Right kidney (tissue), 1 donor: ENCODE measurements around the gene PDGFB.

Experiments used
- DNase-seq: peaks from one replicate; pipeline ENCODE4 v3.0.0-alpha.2; 2016

Gene PDGFB

DNA sequence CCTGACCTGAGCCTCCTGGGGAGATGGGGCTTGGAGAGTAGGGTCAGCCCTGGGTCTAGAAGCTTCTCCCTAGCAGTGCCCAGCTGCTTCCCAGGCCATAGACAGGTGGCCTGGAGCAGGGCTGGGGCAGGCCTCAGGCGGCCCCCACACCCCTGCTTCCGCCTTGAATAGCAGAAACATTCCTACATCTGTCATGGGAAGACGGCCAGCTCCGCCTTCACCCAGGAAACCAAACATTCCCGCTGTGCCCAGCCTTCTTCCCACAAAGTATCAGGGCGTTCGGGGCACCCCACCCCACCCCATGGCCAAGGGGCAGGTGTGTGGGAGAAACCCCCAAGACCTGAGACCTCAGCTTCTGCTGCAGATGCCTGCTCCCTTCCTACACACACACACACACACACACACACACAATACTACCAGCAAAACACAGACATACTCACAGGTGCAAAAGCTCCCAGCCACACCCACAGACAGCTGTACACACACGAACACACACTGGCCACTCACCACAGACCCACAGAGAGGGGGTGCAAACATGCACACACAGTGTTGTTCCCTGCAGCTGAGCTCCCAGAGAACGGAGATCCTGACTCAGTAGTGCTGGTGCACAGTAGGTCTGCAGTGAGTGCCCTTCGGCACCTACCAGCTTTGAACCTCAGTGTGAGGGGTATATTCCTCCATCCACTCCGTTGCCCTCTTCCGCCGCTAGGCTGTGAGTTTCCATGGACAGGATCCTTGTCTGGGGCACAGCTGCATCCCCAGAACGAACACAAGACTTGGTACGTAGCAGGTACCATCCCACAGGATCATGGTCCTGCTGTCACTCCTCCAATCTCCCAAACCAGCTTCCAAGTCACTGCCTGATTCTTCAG lies 37.4 kb downstream of the PDGFB start:
- no peak for DNase-seq

DNA sequence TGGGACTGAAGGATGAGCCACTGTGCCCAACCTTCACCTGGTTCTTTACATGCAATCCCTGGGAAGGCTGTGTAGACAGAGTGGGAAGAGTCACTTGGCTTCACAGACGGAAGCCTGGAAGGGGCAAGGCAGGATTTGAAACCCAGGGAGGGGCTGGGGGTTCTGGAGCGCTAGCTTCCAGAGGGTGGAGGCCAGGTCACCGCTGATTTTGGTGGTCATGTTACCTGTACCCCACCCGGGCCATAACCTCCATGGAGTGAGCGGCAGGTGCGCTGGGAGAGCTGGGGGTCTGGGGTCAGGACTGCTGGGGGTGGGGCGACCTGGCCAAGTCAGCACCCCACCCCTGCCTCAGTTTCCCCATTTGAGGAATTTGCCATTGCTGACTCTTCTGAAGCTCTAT lies 38.3 kb downstream of the PDGFB start:
- DNase-seq, result no peak

DNA sequence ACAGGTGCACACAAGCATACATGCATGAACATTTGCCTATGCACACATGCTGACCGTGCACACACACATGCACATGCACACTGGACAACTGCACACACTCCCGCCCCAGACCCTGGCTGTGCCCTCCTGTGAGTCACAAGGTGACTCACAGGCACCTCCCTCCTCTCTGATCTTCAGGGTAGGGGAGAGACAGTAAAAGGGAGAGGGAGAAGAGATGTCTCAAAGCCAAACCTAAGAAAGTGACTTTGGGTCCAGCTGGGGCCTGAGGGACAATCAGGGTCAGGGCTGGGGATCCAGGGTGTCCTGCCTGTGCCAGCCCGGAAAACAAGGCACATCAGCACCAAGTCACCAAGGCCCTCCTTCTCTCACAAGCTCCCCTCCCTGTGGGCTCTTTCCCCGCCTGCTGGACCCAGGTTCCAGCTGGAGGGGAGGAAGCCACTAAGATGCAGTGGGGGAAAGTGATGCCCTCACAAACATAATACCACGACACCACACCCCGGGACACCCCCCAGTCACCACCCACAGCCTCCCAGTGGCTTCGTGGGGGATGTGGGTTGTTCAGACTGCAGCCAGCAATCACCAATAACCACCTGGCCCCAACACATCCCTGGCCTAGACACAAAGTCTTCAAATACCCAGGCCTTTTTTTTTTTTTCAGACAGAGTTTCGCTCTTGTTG lies 39.3 kb downstream of the PDGFB start:
- no peak for DNase-seq

DNA sequence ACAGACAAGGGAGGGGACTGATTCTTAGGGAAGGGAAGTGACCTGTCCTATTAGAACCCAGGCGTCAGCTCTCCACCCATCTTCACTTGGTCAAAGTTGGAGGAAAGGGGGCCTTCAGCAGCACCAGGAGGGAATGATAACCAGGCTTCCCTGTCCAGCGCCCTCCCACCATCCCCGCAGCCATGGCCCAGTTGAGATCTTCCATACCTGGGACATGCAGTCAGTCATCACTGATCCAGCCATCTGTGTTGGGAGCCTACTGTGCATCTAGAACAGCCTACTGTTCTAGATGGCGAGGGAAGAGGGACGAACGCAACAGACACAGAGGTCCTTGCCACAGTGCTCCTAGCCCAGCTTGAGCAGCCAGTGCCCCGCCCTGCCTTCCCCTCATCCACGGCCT lies 40.6 kb downstream of the PDGFB start:
- no peak for DNase-seq

DNA sequence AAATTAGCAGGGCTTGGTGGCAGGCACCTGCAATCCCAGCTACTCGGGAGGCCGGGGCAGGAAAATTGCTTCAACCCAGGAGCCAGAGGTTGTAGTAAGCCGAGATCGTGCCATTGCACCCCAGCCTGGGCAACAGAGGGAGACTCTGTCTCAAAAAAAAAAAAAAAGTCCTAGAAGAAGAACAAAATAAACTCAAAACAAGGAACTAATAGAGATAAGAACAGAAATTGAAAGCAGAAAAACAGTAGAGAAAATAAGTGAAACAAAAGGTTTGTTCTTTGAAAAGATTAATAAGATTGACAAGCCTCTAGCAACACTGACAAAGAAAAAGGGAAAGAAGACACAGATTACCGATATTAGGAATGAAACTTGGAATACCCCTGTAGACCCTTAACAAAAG lies 47.2 kb downstream of the PDGFB start:
- DNase-seq, result no peak

DNA sequence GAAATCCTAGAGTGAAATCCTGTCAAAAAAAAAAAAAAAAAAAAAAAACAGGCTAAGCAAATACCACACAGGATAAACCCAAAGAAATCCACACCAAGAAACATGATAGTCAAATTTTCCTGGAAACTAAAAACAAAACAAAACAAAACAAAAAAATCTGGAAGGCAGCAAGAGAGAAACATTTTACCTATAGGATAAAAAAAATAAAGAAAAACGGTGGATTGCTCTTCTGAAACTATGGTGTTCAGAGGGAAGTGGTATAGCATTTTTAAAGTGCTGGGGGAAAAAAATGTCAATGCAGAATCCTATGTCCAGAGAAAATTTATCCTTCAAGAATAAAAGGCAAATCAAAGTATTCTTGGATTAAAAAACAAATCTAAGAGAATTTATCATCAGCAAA lies 50.7 kb downstream of the PDGFB start:
- DNase-seq, result no peak

DNA sequence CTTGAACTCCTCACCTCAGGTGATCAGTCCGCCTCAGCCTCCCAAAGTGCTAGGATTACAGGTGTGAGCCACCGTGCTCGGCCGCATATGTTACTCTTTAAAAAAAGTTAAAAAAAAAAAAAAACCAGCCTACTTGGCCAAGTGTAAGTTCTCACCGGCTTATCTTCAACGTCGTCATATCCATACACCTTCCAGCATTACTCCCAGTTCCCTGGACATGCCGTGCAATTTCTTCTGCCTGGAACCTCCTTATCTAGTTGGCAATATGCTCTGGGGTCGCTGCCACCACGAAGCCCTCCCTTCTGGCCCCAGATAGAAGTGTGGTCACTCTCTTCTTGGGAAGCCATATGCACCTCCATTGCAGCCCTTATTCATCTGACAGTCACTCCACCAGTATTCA lies 56.0 kb downstream of the PDGFB start:
- no peak for DNase-seq

DNA sequence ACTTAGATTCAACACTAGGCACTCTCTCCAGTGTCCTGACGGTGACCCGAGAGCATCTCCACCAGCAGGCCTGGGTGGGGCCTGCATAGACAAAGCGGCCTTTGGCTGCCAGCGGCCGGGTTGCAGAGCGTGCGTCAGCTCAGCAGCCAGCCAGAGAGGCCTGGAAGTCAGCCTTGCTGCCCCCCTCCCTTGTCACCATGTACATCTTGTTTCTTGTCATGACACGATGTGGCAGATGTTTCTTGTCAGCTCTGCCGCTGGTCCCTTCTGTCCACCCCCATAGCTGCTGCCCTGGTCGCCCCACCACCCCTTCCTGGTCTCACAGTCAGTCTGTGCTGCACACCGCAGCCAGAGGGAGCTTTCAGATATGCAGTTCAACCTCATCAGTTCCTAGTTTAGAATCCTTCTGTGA lies 59.2 kb downstream of the PDGFB start:
- peak; percentile 34 for DNase-seq

DNA sequence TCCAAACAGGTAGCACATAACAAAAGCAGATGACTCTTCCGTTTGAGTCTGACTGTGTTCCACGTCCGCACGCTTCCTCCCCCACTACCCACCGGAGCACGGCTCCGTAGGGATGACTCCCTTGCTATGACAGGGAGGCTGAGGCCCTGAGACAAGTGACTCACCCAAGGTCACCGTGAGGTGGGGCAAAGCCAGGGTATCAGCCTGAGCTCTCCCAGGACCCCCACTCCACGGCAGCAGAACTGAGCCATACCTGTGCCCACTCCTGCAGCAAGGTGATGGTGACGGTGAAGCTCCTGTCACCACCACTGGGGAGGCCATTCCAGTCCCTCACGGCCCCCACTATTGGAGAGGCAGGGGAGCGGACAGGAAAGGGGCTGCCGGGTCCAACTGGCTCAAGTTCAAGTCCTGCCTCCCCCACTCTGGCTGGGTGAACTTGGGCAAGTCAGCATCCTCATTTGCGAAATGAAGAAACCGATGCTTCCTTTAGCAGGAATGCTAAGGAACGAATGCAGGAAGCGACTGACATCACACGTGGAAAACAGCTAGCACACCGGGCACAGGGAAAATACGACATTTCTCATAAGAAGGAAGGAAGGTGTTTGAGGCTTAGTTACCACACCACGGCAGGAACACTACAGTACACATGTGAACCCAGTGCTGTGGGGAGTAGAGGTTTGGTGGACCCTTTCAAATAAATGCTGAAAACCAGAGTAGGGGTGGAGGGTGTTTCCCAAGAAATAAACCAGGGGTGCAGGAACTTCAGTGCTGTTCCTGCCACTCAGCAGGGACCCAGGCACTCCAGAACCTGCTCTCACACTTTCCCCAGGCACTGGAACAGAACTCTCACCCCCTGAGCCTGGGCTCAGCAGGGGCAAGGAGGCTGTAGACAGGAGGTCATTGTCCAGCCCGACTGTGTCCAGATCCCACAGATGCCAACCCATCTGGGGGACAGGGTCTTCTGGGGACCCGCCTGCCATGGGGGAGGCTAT lies 59.9 kb downstream of the PDGFB start:
- no peak for DNase-seq

DNA sequence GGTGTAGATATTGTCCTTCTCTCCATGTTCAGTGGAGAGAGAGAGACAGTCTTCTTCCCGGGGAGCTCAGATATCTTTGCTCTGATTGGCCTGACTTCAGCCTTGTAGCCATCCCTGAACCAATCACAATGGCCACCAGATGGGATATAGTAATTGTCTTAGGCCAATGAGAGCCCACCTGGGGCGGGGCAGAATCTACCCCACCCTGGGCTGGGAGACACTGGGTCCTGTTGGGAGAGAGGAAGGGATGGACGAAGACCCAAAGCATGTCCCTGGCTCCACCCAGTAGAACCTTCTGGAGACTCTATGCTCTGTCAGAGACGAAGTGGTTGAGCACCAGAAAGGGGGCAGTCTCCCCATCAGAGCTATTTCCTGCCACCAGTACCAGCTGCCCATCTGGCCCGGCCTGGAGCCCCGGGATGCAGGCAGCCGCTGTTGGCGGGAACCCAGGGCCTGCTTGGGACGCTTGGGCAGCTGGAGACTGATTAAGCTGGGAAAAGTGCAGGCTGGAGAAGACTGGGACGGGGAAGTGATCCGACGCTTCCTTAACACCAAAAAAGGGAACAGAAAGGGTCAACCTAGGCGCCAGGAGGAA lies 60.7 kb downstream of the PDGFB start:
- no peak for DNase-seq

DNA sequence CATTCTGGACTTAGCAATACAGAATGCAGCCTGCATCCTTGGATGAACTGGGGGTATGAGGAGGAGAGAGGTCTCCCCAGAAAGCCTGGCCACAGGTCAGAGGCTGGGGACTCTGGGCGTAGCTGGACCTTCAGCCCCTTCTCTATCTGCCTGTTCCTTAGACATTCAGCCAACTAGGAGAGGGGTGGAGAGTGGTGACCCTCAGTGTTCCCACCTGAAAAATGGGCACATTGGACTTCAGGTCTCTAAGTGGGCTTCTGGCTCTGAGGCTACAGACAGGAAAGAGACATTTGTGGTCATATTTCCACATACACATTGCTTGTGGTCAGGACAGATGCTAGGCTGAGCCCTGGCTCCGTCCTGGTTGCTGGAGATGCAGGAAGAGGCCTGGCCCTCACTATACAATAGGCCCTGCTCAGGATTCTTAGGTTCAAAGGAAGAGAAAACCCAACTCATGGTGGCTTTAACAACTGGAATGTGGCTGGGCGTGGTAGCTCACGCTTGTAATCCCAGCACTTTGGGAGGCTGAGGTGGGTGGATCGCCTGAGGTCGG lies 62.2 kb downstream of the PDGFB start:
- no peak for DNase-seq

DNA sequence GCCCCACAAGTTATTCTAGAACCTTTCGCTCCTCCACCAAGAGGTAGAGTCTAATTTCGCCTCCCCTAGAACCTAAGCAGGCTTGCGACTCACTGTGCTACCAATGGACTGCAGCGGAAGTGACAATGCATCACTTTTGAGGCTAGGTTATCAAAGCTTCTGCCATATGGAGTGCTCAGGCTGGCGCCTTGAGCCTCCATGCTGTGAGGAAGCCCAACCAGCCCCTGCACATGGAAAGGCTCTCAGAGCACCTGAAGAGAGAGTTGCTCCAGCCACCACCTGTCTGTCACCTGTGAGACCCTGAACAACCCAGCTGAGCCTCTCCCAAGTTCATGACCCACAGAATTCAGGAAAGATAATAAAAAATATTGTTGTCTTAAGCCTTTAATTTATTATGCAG lies 63.0 kb downstream of the PDGFB start:
- no peak for DNase-seq

DNA sequence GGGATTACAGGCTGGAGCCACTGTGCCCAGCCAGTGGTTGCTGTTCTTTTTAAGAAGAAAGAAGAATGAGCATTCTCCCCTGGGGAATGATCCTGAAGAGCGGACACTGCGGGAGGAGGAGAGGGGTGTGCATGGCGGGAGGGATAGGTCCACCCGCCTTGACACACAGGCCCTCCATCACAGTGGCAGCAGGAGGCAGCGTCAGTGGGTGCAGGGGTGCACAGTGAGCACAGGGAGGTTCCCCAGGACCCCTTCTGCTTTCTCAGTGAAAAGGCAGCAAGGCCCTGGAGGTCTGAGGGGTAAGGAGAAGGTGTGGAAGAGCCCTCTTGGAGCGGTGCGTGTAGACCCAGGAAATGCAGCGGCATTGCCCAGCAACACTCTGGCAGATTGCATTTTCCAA lies 63.4 kb downstream of the PDGFB start:
- DNase-seq, result no peak

DNA sequence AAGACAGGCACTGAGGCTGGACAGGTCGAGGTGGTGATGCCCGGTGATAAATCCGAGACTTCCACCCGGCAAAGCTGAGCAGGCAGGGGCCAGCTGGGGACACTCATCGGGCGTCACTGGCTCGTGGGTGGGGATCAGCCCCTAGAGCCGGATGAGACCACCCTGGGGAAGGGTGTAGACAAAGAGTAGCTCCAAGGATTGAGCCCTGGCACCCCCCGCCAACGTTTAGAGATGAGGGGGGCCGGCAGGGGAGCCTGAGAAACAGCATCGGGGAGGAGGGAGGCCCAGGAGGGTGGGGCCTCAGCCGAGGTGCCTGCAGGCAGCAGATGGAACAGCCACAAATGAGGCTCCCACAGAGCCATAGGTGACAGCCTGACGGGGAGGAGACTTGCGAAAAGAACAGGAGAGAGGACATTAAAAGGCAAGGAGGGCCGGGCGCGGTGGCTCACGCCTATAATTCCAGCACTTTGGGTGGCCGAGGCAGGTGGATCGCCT lies 64.9 kb downstream of the PDGFB start:
- no peak for DNase-seq

DNA sequence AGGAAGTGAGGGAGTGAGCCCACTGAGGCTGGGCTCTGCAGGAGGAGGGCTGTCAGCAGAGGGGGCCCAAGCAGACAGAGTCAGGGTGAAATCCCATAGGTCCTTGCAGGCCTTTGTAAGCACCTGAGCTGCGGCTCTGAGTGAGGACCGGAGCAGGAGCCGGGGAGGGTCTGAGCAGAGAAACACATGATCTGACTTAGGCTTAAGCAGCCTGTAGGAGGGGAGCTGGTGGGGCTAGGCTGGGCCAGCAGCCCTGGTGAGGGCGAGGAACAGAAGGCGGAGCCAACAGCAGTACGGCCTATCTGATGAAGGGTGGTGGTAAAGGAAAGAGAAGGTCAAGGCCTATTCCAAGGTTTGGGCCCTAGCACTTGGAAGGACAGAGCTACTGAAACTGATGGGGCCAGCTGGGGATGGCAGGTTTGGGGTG lies 65.4 kb downstream of the PDGFB start:
- peak; percentile 58 for DNase-seq

DNA sequence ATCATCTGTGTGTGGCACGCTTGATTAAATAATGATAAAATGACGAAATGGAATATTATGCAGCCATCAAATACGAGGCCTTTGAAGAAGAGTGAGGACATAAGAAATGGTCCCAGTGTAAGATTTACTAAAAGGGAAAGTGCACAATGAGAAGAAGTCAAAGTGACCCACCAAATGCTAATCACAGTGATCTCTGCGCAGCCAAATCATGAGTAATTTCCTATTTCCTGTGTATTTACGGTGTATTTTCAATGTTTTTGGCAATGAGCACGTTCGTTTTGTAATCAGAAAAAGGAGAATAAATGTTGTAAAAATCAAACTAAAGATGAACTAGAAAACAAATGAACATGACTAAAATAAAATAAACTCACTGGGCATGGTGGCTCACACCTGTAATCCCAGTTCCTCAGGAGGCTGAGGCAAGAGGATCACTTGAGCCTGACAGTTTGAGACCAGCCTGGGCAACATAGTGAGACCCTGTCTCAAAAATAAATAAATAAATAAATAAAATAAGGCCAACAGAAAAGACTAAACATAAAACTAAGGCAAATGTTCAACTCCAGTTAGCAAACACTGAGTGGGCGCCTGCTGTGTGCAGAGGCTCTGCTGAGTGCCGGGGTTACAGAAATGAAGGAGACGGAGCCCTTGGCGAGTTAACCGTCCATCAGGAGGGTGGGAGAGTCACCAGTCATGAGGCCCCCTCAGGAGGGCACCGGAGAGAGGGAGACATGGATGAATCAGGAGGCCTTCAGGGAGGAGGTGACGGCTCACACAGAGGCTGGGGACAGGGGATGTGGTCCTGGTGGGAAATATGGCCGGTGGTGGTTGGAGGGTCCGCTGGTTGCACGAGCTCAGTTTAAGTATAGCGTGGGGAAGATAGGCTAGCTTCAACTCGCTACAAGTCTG lies 66.3 kb downstream of the PDGFB start:
- no peak for DNase-seq

DNA sequence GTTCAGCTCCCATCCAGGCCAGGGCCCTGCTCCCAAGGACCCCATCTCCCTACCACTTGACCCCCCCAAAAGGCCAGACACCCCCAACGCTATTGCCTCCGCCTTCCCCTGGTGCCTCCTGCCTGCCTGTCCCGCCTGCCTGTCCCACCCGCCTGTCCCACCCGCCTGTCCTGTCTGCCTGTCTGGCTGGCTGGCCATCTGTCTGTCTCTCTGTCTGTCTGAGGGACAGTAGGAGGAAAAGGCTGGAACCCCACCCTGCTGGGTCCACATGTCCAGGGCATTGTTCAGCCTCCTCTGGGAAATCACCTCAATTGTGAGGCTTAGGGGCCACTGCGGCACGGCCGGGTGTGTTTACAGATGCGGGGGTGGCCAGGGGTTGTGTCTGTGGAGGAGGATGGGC lies 67.0 kb downstream of the PDGFB start:
- no peak for DNase-seq

DNA sequence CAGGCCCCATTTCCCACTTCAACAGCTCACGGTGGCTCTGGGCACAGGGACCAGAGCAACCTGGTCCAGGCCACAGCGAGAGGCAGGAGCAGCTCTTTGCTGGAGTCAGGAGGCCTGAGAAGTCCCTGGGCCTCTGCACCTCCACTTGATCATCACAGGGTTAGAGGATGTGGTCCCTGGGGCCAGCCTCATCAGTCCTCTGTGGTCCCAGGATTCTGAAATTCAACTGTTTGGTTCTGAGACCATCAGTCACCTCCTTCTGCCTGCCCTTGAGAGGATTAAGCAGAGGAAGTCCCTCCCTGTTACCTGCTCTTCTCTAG lies 67.4 kb downstream of the PDGFB start:
- DNase-seq, result no peak

DNA sequence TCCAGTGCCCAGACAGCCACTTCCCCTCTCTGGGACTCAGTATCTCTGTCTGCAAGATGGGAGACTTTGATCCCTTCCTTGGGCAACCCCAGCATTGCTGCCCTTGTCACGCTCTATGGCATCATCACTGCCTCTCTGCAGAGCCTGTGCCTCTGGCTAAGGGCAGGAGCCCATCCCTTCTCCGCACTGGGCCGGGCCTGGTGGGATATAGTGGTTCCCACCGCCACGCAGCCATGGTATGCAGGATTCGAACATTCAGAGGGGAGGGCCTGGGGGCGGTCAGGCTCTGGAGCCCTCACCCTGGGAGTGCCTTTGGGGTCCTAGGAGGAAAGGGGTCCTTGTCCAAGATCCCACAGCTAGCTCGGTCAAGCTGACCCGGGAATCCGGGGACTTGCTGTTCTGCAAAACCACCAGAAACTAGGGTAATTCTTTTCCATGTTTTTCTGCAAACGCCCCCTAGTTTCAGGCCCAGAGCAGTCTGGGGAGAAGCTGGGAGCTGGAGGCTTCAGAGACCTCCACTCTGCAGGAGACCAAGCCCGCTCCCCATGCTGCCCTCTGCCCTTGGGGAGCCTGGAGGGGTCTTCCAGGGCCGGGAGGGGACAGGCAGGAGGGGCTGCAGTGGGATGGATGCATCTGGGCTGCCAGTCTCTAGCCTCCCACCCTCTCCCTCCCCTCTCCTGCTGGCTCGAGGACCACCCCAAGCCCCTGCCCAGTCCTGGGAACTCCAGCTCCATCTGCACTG lies 67.9 kb downstream of the PDGFB start:
- peak; percentile 33 for DNase-seq

DNA sequence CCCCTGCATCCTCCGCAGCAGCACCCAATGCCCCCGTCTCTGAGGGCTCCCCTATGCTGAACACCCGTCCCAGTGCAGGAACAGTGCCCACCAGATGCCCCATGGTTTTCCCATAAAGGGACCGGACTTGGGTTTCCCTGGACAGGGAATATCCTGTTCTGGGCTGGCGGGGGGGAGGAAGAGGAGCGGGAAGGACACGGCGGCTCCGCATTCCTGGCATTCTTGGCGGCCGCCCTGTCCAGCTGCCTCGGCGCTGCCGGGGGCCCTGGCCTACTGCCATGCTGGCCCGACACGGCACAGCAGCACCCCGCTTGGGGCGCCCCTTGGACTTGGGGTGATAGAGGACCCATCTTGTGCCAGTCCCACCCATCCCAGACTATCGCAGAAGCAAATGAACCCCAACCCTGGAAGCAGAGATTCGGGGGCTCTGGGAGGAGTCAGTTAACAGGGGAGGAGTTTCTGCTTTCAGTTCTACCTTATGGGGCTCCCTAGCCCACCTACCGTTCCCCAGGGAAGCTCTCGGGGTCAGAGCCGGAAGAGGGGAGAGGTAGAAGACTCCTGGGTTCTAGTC lies 68.6 kb downstream of the PDGFB start:
- DNase-seq, result peak; percentile 78
